ENCODE data around the gene ADAMTS17. TPM values are rescaled to one million over a fixed set of nuclear protein-coding genes. Genes with fewer than 3 reads are reported as not detected.

Gene ADAMTS17
- polyA plus RNA-seq, 2 of the 4 experiments (the other 2 are of a cell fraction), result 0.05 TPM; not detected in 1

DNA sequence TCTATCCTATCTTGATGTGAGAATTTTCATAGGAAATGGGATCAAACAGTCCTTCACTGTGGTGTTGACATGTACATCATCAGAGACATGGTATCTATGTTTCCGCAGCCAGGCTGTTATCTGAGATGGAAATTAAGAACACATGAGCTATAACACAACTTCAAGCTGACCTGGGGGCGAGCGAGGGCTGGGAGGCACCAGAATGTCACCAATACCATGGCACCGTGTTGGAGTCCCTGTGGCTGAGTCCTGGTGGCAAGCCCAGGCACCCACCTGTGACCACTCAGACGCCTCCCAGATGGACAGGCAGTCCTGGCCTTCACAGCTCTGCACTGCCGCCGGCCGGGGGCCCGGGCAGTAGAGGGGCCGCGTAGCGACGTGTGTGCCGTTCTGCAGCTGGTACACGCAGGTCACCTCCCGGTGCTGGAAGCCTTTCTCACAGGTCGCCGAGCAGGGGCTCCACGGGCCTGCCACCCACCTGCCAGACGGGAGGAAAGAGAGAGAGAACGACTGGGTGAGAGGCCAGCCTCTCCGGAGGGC is 344.6 kb downstream of the ADAMTS17 start:
- POLR2A ChIA-PET, result no interaction called here
- Histone ChIP-seq H3K4me2 (no peak overlapping the region), H3K9me3 (no peaks in the 10 kb centered on the region), H3K4me3 (no peak overlapping the region), H3K4me1 (no peaks in the 10 kb centered on the region), H3K27ac (no peak overlapping the region)
- TF ChIP-seq, protein P1, sequence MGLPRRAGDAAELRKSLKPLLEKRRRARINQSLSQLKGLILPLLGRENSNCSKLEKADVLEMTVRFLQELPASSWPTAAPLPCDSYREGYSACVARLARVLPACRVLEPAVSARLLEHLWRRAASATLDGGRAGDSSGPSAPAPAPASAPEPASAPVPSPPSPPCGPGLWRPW (IDR thresholded peaks at IDR 0.05), result no peak
- no peak for TF ChIP-seq BCL3 (IDR thresholded peaks at IDR 0.05)
- no peak for TF ChIP-seq TP53 (CRISPR knock-in tag; IDR thresholded peaks at IDR 0.05)
- no peak for TF ChIP-seq PBX3 (IDR thresholded peaks at IDR 0.05)
- no peak for TF ChIP-seq FOSL2 (IDR thresholded peaks at IDR 0.05)
- no peak for TF ChIP-seq FOSL2 (CRISPR knock-in tag; IDR thresholded peaks at IDR 0.05)
- no peak for TF ChIP-seq ZNF302 (CRISPR knock-in tag; IDR thresholded peaks at IDR 0.05)
- TF ChIP-seq, protein P2, sequence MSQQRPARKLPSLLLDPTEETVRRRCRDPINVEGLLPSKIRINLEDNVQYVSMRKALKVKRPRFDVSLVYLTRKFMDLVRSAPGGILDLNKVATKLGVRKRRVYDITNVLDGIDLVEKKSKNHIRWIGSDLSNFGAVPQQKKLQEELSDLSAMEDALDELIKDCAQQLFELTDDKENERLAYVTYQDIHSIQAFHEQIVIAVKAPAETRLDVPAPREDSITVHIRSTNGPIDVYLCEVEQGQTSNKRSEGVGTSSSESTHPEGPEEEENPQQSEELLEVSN (IDR thresholded peaks at IDR 0.05; ENCODE audit: borderline replicate concordance, low read depth), result no peak
- no peak for TF ChIP-seq ATOH8 (CRISPR knock-in tag; IDR thresholded peaks at IDR 0.05; ENCODE audit: low read depth)
- no peak for TF ChIP-seq NFE2L2 (conservative IDR thresholded peaks at IDR 0.05; ENCODE audit: low read length)
- TF ChIP-seq HEYL (CRISPR knock-in tag; IDR thresholded peaks at IDR 0.05), result no peak
- no peak for TF ChIP-seq HMGXB4 (CRISPR knock-in tag; IDR thresholded peaks at IDR 0.05; ENCODE audit: borderline replicate concordance)
- no peak for TF ChIP-seq PHF8 (IDR thresholded peaks at IDR 0.05; ENCODE audit: borderline replicate concordance, low read depth)
- no peak for TF ChIP-seq ZSCAN20 (CRISPR knock-in tag; IDR thresholded peaks at IDR 0.05)
- no peak for TF ChIP-seq EP300 (IDR thresholded peaks at IDR 0.05)
- no peak for TF ChIP-seq HOXB13 (CRISPR knock-in tag; IDR thresholded peaks at IDR 0.05; ENCODE audit: low read depth)
- TF ChIP-seq SMC3 (IDR thresholded peaks at IDR 0.05), result no peak
- no peak for FAIRE-seq
- ATAC-seq, result no peak
- no peak for DNase-seq (ENCODE audit: low read depth in 1 of 2, low spot score in 1 of 2)
- CTCF ChIA-PET, result interaction anchor here (0.7 to 1.6 kb wide), 3 partner anchors 14 to 386 kb away, joined by 3 to 4 read pairs (median 3); no protein-coding TSS in a partner anchor
- 53% methylated on average over 21 of the region's 22 CpGs for WGBS (ENCODE audit: missing lambda C conversion rate)

DNA sequence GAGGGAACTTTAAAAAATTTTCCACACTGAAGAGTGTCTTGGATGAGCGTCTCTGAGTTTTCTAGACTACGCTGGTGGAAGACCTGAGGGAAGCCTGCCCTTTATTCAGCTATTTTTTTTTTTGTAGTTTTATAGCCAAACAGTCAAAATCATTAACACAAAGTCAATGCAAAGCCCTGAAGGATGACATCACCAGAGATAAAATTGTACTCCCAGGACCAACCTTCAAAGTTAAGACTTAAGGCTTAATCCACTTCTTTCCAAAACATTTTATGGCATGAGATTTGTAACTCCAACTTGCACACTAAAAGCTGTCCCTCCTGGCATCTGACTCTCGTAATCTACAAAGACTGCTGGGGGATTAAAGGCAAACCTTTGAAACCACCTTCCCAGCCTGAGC is 345.1 kb downstream of the ADAMTS17 start:
- ChIA-PET POLR2A (no interaction called here), CTCF (interaction anchor here (1.1 to 1.6 kb wide), 2 partner anchors 14 to 387 kb away, joined by 3 to 4 read pairs; no protein-coding TSS in a partner anchor)
- no peaks in the 10 kb centered on the region for H3K9me3 ChIP-seq
- H3K4me3 ChIP-seq, result no peak overlapping the region
- TF ChIP-seq RNF2 (IDR thresholded peaks at IDR 0.05; ENCODE audit: borderline replicate concordance, low read depth) (no peak), ATOH8 (CRISPR knock-in tag; IDR thresholded peaks at IDR 0.05; ENCODE audit: low read depth) (no peak), ZFP36 (IDR thresholded peaks at IDR 0.05; ENCODE audit: borderline replicate concordance, partially characterized antibody) (no peak), FOXS1 (CRISPR knock-in tag; IDR thresholded peaks at IDR 0.05) (no peak), JUN (IDR thresholded peaks at IDR 0.05) (no peak), RARB (CRISPR knock-in tag; IDR thresholded peaks at IDR 0.05) (no peak), FOSL2 (IDR thresholded peaks at IDR 0.05) (no peak), FOSL2 (CRISPR knock-in tag; IDR thresholded peaks at IDR 0.05) (no peak), HOXB13 (CRISPR knock-in tag; IDR thresholded peaks at IDR 0.05; ENCODE audit: low read depth) (no peak), MAFK (IDR thresholded peaks at IDR 0.05; ENCODE audit: partially characterized antibody) (no peak), CHD2 (IDR thresholded peaks at IDR 0.05; ENCODE audit: low read length, partially characterized antibody) (no peak)
- TF ChIP-seq, protein P3, sequence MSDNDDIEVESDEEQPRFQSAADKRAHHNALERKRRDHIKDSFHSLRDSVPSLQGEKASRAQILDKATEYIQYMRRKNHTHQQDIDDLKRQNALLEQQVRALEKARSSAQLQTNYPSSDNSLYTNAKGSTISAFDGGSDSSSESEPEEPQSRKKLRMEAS (IDR thresholded peaks at IDR 0.05), result no peak
- no peaks in the 10 kb centered on the region for H3K4me1 ChIP-seq
- DNase-seq (ENCODE audit: low read depth in 1 of 2, low spot score in 1 of 2) (no peak), ATAC-seq (no peak), FAIRE-seq (no peak)
- no peak overlapping the region for H3K4me2 ChIP-seq
- 11% methylated on average over 3 of the region's 3 CpGs for whole genome bisulfite sequencing (ENCODE audit: missing lambda C conversion rate)
- H3K27ac ChIP-seq, result no peak overlapping the region

All from A549 (cell line).